HEK293T (cell line): ENCODE results near the gene SMPD2.

Source experiments
- BHLHE40 ChIP-seq: fragments of 450-650 bp; IDR thresholded peaks from 2 replicates; pipeline ENCODE4 v1.6.1; 2016; ENCODE audit warnings: mild to moderate bottlenecking, moderate library complexity, borderline replicate concordance
- CTBP1 ChIP-seq: fragments of 450-650 bp; IDR thresholded peaks from 2 replicates; pipeline ENCODE4 v1.6.1; 2016; ENCODE audit warnings: borderline replicate concordance
- ELF4 ChIP-seq: fragments of 450-650 bp; IDR thresholded peaks from 2 replicates; pipeline ENCODE4 v1.6.1; 2017; ENCODE audit warnings: antibody characterized with exemption
- SP1 ChIP-seq: fragments of 450-650 bp; IDR thresholded peaks from 2 replicates; pipeline ENCODE4 v1.6.1; 2017
- SUZ12 ChIP-seq: fragments of 450-650 bp; IDR thresholded peaks from 2 replicates; pipeline ENCODE4 v1.6.1; 2016; ENCODE audit warnings: mild to moderate bottlenecking
- ZNF384 ChIP-seq: fragments of 450-650 bp; IDR thresholded peaks from 2 replicates; pipeline ENCODE4 v1.6.1; 2016

DNA sequence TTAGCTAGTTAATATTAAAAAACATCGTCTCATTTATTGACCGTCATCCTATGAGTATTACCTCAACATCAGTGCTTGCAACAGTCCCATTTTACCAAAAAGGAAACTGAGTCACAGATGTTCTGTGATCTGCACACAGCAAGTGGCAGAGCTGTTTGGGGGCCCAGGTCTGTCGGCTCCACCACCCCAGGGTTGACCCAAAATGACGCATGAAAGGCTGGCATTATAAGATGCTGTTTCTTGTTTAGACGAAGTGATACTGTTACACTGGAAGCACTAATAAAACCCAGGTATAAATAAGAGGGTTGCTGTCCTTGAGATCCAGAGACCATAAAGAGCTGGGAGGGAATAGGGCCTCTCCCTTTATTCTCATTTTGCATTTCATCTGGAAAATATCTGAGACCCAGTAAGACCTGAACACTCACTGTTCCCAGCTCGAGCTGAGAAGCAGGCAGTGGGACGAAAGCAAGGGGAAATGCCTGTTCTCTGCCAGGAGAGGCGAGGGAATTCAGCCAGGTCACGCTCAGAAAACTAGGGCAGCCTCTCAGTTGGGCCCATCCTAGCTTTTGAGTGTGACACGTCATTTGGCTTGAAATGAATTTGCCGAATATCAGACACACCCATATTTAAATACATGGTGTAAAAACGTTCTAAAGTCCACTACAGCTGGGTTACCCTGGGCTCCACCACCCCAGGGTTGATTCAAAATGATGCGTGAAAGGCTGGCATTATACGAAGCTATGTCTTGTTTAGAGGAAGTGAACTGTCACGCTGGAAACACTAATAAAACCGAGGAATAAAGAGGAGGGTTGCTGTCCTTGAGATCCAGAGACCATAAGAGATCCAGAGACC, 16.4 kb downstream of the SMPD2 start:
- no peak for TF ChIP-seq SP1
- TF ChIP-seq ZNF384 = no peak
- TF ChIP-seq ELF4 = no peak
- no peak for TF ChIP-seq SUZ12
- TF ChIP-seq CTBP1 = no peak
- TF ChIP-seq BHLHE40 = no peak
